Naive thymus-derived CD4-positive, alpha-beta T cell (primary cell): Measurements from ENCODE around the gene KRTAP4-4. TPM values are rescaled to one million over a fixed set of nuclear protein-coding genes. Genes with fewer than 3 reads are reported as not detected.

Experiments
- polyA plus RNA-seq, 2 donors: library from polyadenylated mRNA; unstranded; fragments of 300-500 nt; fragmentation: Illumina TruSeq; gene quantifications; one replicate each; pipeline ENCODE4 v1.2.3, GENCODE V29; 2021
- total RNA-seq, 6 experiments: library from RNA in 5 of 6; stranded (reverse) in 5 of 6; gene quantifications; 1 replicate in 5 of 6; 2 replicates in 1 of 6; pipeline ENCODE4 v1.2.3 and lab custom pipeline; 2021 to 2026

The KRTAP4-4 gene
- total and polyA plus RNA-seq, 7 experiments from 2014 or later = not detected

Other genes starting within 250 kb of the KRTAP4-4 start
Only the 30 nearest of the 40 such genes appear.
- not detected for gene KRTAP3-1, start 151.6 kb downstream of the KRTAP4-4 start, total RNA-seq
- gene KRTAP3-1, start 151.6 kb downstream of the KRTAP4-4 start, polyA plus RNA-seq = not detected
- not detected for gene KRTAP1-5, start 133.5 kb downstream of the KRTAP4-4 start, total RNA-seq
- gene KRTAP1-5, start 133.5 kb downstream of the KRTAP4-4 start, polyA plus RNA-seq = not detected
- not detected for gene KRTAP1-4, start 130.6 kb downstream of the KRTAP4-4 start, total RNA-seq
- gene KRTAP1-4, start 130.6 kb downstream of the KRTAP4-4 start, polyA plus RNA-seq = not detected
- not detected for gene KRTAP1-3, start 125.9 kb downstream of the KRTAP4-4 start, total RNA-seq
- not detected for gene KRTAP1-3, start 125.9 kb downstream of the KRTAP4-4 start, polyA plus RNA-seq
- gene KRTAP1-1, start 119.3 kb downstream of the KRTAP4-4 start, total RNA-seq = not detected
- gene KRTAP1-1, start 119.3 kb downstream of the KRTAP4-4 start, polyA plus RNA-seq = not detected
- gene KRTAP2-1, start 113.4 kb downstream of the KRTAP4-4 start, total RNA-seq = not detected
- not detected for gene KRTAP2-1, start 113.4 kb downstream of the KRTAP4-4 start, polyA plus RNA-seq
- not detected for gene KRTAP2-2, start 105.5 kb downstream of the KRTAP4-4 start, total RNA-seq
- not detected for gene KRTAP2-2, start 105.5 kb downstream of the KRTAP4-4 start, polyA plus RNA-seq
- gene KRTAP2-3, start 100.6 kb downstream of the KRTAP4-4 start, total RNA-seq = not detected
- not detected for gene KRTAP2-3, start 100.6 kb downstream of the KRTAP4-4 start, polyA plus RNA-seq
- not detected for gene KRTAP2-4, start 94.9 kb downstream of the KRTAP4-4 start, total RNA-seq
- gene KRTAP2-4, start 94.9 kb downstream of the KRTAP4-4 start, polyA plus RNA-seq = not detected
- gene KRTAP4-7, start 76.6 kb downstream of the KRTAP4-4 start, total RNA-seq = not detected
- not detected for gene KRTAP4-7, start 76.6 kb downstream of the KRTAP4-4 start, polyA plus RNA-seq
- not detected for gene KRTAP4-8, start 62.6 kb downstream of the KRTAP4-4 start, total RNA-seq
- not detected for gene KRTAP4-8, start 62.6 kb downstream of the KRTAP4-4 start, polyA plus RNA-seq
- gene KRTAP4-16, start 58.5 kb downstream of the KRTAP4-4 start, total RNA-seq = not detected
- not detected for gene KRTAP4-16, start 58.5 kb downstream of the KRTAP4-4 start, polyA plus RNA-seq
- gene KRTAP4-9, start 55.4 kb downstream of the KRTAP4-4 start, total RNA-seq = not detected
- not detected for gene KRTAP4-9, start 55.4 kb downstream of the KRTAP4-4 start, polyA plus RNA-seq
- gene KRTAP4-11, start 42.4 kb downstream of the KRTAP4-4 start, total RNA-seq = not detected
- gene KRTAP4-11, start 42.4 kb downstream of the KRTAP4-4 start, polyA plus RNA-seq = not detected
- not detected for gene KRTAP4-12, start 36.6 kb downstream of the KRTAP4-4 start, total RNA-seq
- gene KRTAP4-12, start 36.6 kb downstream of the KRTAP4-4 start, polyA plus RNA-seq = not detected
- not detected for gene KRTAP4-6, start 20.2 kb downstream of the KRTAP4-4 start, total RNA-seq
- gene KRTAP4-6, start 20.2 kb downstream of the KRTAP4-4 start, polyA plus RNA-seq = not detected
- gene KRTAP4-5, start 10.9 kb downstream of the KRTAP4-4 start, total RNA-seq = not detected
- gene KRTAP4-5, start 10.9 kb downstream of the KRTAP4-4 start, polyA plus RNA-seq = not detected
- gene KRTAP4-3, start 7.5 kb upstream of the KRTAP4-4 start, total RNA-seq = not detected
- gene KRTAP4-3, start 7.5 kb upstream of the KRTAP4-4 start, polyA plus RNA-seq = not detected
- not detected for gene KRTAP4-2, start 17.5 kb upstream of the KRTAP4-4 start, total RNA-seq
- not detected for gene KRTAP4-2, start 17.5 kb upstream of the KRTAP4-4 start, polyA plus RNA-seq
- not detected for gene KRTAP4-1, start 24.2 kb upstream of the KRTAP4-4 start, total RNA-seq
- not detected for gene KRTAP4-1, start 24.2 kb upstream of the KRTAP4-4 start, polyA plus RNA-seq
- gene KRTAP9-1, start 29.1 kb upstream of the KRTAP4-4 start, total RNA-seq = not detected
- gene KRTAP9-1, start 29.1 kb upstream of the KRTAP4-4 start, polyA plus RNA-seq = not detected
- not detected for gene KRTAP9-2, start 65.9 kb upstream of the KRTAP4-4 start, total RNA-seq
- not detected for gene KRTAP9-2, start 65.9 kb upstream of the KRTAP4-4 start, polyA plus RNA-seq
- not detected for gene KRTAP9-3, start 71.7 kb upstream of the KRTAP4-4 start, total RNA-seq
- gene KRTAP9-3, start 71.7 kb upstream of the KRTAP4-4 start, polyA plus RNA-seq = not detected
- gene KRTAP9-8, start 77.3 kb upstream of the KRTAP4-4 start, total RNA-seq = not detected
- gene KRTAP9-8, start 77.3 kb upstream of the KRTAP4-4 start, polyA plus RNA-seq = not detected
- gene KRTAP9-4, start 88.9 kb upstream of the KRTAP4-4 start, total RNA-seq = not detected
- not detected for gene KRTAP9-4, start 88.9 kb upstream of the KRTAP4-4 start, polyA plus RNA-seq
- gene KRTAP9-9, start 94.6 kb upstream of the KRTAP4-4 start, total RNA-seq = not detected
- not detected for gene KRTAP9-9, start 94.6 kb upstream of the KRTAP4-4 start, polyA plus RNA-seq
- gene KRTAP9-6, start 104.6 kb upstream of the KRTAP4-4 start, total RNA-seq = not detected
- not detected for gene KRTAP9-6, start 104.6 kb upstream of the KRTAP4-4 start, polyA plus RNA-seq
- not detected for gene KRTAP9-7, start 115.0 kb upstream of the KRTAP4-4 start, total RNA-seq
- not detected for gene KRTAP9-7, start 115.0 kb upstream of the KRTAP4-4 start, polyA plus RNA-seq
- not detected for gene KRTAP29-1, start 142.1 kb upstream of the KRTAP4-4 start, total RNA-seq
- under 1 TPM in 1 of 2 donors, not detected in 1; 0.30 TPM for gene KRTAP29-1, start 142.1 kb upstream of the KRTAP4-4 start, polyA plus RNA-seq
- under 1 TPM in 3 of 5 experiments, not detected in 2; 0.22 to 0.49 (median 0.32) TPM for gene KRTAP16-1, start 148.6 kb upstream of the KRTAP4-4 start, total RNA-seq
- gene KRTAP16-1, start 148.6 kb upstream of the KRTAP4-4 start, polyA plus RNA-seq = under 1 TPM in 1 of 2 donors, not detected in 1; 0.19 TPM